HG03575 (cell line): ENCODE results near the gene LCN12.

ENCODE experiments used
- ATAC-seq: cut with Tn5 transposase; IDR thresholded peaks from one replicate; pipeline ENCODE4 v1.9.1; 2021; ENCODE audit not compliant: unreplicated experiment, insufficient number of reproducible peaks, low FRiP score; ENCODE audit errors: extremely low read depth

Gene LCN12

GRCh38 chr9:136951541-136952320 is at the start of gene LCN12:
Gene LCN12 (plus strand): TSS chr9:136952273. CDS start chr9:136952328, 55 bp downstream.
- ATAC-seq, result no peak

- ATAC-seq, result no peak
These were observed 49.0 kb upstream of the LCN12 start for GRCh38 chr9:136903041-136903554.

- no peak for ATAC-seq
These were observed 45.8 kb upstream of the LCN12 start for GRCh38 chr9:136906266-136906665.

GRCh38 chr9:136907011-136907914 is 44.8 kb upstream of the LCN12 start:
- no peak for ATAC-seq

GRCh38 chr9:136910197-136910900 is 41.7 kb upstream of the LCN12 start:
- ATAC-seq, result no peak

- ATAC-seq, result no peak
These were observed 41.2 kb upstream of the LCN12 start for GRCh38 chr9:136910901-136911245.

- no peak for ATAC-seq
These were observed 38.2 kb upstream of the LCN12 start for GRCh38 chr9:136913701-136914438.

GRCh38 chr9:136915632-136916329 is 36.3 kb upstream of the LCN12 start:
- ATAC-seq, result no peak

GRCh38 chr9:136916330-136917184 is 35.5 kb upstream of the LCN12 start:
- no peak for ATAC-seq

GRCh38 chr9:136917902-136918301 is 34.2 kb upstream of the LCN12 start:
- ATAC-seq, result no peak

GRCh38 chr9:136920069-136920468 is 32.0 kb upstream of the LCN12 start:
- no peak for ATAC-seq

GRCh38 chr9:136920734-136921231 is 31.3 kb upstream of the LCN12 start:
- ATAC-seq, result no peak

- ATAC-seq, result no peak
These were observed 30.8 kb upstream of the LCN12 start for GRCh38 chr9:136921307-136921706.

- ATAC-seq, result no peak
These were observed 30.4 kb upstream of the LCN12 start for GRCh38 chr9:136921718-136922117.

- ATAC-seq, result no peak
These were observed 29.5 kb upstream of the LCN12 start for GRCh38 chr9:136922540-136922939.

GRCh38 chr9:136923881-136924280 is 28.2 kb upstream of the LCN12 start:
- no peak for ATAC-seq
